ENCODE measurements around the gene HYPK.
"Not testable (repeated sequence)": the region's sequence is repeated elsewhere in the genome, so short reads cannot be mapped to it uniquely, and the experiment has no call there.

Gene HYPK

DNA sequence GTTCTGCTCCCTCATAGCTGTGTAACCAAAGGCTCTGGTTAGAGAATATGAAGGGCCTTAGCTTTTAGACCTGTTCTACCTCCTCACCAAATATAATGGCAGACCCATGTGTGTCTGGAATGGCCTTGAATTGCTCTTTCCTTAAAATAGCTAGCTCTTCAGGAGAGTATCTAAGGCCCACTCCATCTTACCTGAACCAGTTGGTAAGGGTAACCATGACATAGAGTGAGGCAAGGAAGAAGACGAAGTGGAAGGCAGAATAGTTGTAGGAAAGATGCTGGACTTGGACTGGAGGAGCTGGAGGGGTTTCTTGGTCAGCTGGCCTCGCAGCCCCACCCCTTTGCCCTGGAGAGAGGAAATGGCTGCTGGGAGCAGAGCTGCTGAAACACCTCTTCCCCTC lies 5.2 kb upstream of the HYPK start:
- no peak for DNase-seq (ENCODE audit: low spot score)

DNA sequence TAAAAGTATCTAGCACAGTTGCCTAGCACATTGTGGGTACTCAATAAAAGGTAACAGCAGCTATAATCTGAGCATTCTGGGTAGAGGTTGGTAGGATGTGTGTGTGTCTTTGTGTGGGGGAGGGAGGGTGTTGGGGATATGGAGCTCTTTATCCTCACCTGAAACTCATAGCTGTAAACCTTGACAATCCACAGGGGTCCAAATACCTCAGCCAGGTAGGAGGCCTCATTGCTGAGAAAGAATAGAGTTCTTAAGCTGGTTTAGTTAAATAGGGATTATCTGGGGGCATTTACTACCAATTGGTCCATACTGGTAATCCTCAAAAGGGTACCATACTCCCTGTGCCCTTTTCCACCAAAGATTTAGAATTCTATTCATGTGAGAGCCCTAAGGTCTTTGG lies 4.4 kb upstream of the HYPK start:
- DNase-seq (ENCODE audit: low spot score), result no peak

DNA sequence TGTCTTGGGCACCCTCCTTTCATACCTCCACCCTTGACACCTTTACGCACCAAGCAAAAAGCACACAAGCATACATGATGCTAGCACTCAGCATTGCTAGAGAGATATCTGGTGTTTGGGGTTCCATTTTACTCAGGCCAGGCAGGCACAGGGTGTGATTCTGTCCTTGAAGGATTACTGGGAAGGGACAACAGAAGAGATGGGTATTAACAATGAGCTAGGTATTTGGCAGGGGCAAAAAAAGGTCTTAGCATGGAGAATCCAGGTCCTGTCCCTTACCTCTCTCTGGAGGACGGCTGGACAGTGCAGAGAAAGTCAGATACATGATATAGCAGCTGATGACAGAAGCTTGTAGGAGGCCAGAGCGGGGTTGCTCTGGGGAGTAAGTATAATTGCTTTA lies 3.8 kb upstream of the HYPK start:
- DNase-seq (ENCODE audit: low spot score), result no peak

DNA sequence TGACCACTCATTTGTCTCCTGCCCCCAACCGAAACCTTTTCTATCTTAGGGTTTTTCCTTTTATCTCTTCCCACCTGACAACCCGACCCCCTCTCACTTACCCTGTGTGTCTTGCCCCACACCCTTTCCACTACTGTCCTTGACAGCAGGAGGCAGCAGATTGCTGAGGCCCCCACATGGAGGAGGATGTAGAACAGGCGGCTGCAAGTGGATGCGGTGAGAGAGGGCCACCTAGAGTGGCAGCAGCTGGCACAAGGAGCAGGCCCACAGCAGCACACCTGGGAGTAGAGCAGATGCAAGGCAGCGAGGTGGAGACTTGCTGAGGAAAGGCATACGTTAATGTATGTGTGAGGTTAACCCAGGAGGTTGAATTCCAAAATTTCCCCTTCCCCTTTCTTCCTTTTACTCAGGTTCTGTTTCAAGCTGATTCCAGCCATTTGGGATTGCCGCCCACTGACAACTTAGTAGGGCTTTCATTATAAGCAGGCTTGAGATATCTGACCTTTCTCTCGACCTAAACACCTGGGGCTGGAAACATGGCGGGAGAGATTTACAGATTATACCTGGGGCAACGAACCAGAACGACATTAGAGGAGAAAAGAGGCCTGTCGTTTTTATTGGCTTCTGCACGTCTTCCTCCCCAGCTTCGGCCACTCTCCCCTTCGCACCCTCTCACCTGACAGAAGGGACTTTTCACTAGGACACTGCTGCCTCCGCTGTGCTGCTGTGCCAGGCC lies 1.0 kb upstream of the HYPK start:
- no peak for DNase-seq (ENCODE audit: low spot score)

DNA sequence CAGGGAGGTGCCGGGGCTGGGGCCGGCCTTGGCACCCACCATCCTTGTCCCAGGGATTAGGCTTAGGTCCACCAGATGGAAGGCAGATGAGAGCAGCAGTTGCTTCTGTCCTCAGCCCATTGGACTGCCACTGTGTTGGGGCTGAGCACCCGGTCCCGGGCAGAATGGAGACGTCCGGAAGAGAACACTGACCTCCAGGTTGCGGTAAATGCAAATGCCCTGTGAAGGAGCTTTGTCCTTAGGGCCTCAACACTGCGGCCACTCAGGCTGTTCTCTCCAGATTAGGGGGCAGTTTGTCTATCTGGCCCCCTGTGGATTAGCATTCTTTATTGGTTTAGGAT lies 484 bp upstream of the HYPK start, which contains the start of gene SERINC4:
SERINC4 (minus strand) TSS at position 276 of the 341 bp plus-strand sequence; CDS start at position 42, 234 bp downstream.
- DNase-seq (ENCODE audit: low spot score), result no peak

DNA sequence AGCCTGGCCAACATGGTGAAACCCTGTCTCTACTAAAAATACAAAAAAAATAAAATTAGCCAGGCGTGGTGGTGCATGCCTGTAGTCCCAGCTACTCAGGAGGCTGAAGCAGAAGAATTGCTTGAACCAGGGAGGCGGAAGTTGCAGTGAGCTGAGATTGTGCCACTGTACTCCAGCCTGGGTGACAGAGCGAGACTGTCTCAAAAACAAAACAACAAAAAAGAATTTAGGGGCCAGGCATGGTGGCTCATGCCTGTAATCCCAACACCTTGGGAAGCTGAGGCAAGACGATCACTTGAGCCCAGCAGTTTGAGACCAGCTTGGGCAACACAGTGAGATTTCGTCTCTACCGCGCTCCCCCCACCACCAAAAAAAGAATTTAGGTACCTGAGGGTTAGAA lies 2.3 kb downstream of the HYPK start:
- not testable (repeated sequence) for DNase-seq (ENCODE audit: low spot score)

DNA sequence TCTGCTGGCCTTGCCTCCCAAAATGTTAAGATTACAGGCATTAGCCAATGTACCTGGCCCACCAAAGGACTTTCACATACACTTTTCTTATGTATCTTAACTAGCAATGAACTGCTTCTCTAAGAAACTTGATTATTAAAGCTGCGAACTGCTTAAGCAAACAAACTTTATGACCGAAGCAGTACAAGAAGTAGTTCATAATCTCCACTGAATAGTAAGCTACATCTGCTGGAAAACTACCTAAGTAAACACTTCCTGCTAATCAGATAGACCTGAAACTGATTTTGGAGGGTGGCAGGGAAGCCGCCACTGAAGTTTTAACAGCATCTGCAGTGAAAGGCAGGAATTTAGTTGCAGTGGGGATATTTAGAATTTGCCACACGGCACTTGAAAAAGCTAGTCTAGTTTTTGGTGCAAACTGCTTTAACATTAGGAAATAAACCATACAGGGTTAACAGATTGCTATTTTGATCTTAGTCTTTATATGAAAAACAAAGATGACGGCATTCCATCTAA lies 8.1 kb downstream of the HYPK start:
- no peak for DNase-seq (ENCODE audit: low spot score)

DNA sequence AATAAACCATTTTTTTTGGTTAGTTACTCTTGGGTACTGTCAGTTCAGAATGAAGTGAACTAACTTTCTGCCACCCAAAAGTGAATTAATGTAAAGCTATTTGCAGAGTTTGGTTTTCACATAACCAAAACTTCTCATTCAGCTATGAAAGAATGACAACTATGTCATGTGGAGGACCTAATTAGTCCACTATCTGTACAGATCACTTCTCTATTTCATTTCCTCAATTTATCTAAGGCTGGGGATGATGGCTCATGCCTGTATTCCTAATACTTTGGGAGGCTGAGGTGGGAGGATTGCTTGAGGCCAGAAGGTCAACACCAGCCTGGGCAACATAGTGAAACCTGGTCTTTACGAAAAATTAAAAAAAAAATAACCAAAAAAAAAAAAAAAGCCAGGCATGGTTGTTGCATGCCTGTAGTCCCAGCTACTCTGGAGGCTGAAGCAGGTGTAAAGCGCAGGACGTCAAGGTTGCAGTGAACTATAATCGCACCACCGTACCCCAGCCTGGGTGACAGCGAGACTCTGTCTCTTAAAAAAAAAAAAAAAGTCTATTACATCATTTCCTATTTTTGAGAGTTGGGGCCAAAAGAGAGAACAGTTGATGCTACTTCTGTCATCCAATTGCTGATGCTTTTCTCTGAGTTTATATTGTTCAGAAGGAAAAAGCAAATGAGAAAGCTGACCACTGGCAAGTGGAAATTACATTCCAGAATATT lies 8.7 kb downstream of the HYPK start:
- DNase-seq (ENCODE audit: low spot score), result no peak

DNA sequence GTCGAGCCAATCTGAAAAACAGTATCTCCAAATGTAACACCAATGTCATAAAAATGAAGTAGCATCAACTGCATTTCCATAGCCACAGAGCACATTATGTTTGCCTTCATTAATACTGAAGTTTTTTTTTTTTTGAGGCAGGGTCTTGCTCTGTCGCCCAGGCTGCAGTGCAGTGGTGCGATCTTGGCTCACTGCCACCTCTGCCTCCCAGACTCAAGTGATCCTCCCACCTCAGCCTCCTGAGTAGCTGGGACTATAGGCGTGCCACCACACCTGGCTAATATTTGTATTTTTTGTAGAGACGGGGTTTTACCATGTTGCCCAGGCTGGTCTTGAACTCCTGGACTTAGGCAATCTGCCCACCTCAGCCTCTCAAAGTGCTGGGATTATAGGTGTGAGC lies 14.7 kb downstream of the HYPK start:
- DNase-seq (ENCODE audit: low spot score), result not testable (repeated sequence)

DNA sequence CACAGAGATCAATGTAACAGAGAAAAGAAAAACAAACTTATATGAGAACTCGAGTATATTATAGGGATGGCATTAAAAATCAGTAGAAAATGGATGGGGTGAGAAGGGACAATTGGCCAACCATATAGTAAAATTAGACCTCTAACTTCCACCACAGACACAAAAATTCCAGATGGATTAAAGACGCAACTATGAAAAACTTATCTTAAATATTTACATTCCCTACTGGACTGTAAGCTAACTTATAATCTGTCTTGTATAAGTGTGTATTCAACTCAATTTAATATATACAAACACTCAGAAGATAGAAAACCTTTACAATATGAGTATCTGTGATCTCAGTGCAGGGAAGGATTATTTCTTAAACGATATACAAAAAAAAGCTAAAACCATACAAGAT lies 21.1 kb downstream of the HYPK start:
- DNase-seq (ENCODE audit: low spot score), result no peak

DNA sequence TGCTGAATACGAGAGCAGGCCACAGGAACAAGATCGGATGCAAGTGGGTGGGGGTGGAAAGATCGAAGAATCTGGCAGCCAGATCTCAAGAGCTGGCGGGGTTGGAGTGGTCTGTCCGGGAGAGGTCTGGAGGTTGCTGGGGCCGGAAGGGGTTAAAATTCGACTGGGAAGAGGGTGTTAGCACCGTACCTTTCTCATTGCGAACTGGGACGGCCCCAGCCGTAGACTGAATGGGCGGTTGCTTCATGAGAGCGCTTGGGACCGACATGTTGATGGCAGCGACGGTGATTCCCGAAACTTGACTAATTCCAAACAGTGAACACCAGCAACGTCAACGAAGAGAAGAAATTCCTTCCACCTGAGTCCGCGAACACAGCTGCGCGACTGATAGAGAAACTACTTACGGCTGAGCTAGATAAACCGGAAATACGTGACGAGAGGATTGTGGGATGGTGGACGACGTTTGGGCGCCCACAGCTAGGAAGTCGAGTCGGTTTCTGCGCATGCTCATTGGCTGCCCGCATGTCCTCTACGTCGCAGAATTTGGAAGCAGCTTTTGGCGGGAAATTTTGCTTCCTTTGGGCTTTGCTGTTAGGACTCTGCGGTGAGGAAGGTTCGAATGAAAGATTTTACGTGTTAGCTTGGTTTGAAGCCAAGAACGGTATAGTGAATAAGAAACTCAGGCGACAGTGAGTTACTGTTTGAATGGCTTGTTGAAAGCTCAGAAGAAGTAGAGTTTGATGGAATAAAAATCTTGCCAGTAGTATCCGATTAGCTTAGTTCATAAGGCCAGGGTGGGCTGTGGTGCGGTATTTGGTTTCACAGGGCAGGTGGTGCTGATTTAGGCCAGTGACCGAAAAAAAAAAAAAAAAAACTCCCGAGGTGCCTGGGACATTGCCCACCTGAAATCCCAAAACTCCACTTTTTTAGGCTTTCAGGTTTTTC lies 24.2 kb downstream of the HYPK start, which contains the start of gene MFAP1:
MFAP1 (minus strand) TSS at position 389 of the 945 bp plus-strand sequence; CDS start at position 268, 121 bp downstream.
- DNase-seq (ENCODE audit: low spot score), result peak; percentile 98

DNA sequence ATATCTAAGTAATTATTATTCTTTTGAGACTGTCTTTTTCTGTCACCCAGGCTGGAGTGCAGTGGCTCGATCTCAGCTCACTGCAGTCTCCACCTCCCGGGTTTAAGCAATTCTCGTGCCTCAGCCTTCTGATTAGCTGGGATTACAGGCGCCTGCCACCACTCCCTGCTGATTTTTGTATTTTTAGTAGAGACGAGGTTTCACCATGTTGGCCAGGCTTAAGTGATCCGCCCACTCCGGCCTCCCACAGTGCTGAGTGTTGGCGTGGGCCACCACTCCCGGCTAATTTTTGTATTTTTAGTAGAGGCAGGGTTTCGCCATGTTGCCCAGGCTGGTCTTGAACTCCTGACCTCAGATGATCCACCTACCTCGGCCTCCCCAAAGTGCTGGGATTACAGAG lies 24.9 kb downstream of the HYPK start:
- DNase-seq (ENCODE audit: low spot score), result not testable (repeated sequence)

DNA sequence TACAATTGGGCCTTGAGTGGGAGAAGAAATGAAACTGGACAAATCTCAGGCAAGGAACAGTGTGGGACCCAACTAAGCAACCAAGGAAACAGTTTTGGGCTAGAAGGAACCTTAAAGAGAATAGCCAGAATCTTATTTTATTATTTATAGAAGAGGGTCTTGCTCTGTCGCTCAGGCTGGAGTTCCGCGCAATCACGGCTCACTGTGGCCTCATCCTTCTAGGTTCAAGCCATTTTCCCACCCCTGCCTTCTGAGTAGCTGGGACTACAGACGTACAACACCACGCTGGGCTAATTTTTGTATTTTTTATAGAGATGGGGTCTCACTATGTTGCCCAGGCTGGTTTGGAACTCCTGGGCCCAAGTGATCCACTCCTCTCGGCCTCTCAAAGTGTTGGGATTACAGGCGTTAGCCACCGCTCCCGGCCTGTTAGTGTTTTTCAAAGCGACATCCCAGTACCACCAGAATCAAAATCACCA lies 25.7 kb downstream of the HYPK start:
- no peak for DNase-seq (ENCODE audit: low spot score)

DNA sequence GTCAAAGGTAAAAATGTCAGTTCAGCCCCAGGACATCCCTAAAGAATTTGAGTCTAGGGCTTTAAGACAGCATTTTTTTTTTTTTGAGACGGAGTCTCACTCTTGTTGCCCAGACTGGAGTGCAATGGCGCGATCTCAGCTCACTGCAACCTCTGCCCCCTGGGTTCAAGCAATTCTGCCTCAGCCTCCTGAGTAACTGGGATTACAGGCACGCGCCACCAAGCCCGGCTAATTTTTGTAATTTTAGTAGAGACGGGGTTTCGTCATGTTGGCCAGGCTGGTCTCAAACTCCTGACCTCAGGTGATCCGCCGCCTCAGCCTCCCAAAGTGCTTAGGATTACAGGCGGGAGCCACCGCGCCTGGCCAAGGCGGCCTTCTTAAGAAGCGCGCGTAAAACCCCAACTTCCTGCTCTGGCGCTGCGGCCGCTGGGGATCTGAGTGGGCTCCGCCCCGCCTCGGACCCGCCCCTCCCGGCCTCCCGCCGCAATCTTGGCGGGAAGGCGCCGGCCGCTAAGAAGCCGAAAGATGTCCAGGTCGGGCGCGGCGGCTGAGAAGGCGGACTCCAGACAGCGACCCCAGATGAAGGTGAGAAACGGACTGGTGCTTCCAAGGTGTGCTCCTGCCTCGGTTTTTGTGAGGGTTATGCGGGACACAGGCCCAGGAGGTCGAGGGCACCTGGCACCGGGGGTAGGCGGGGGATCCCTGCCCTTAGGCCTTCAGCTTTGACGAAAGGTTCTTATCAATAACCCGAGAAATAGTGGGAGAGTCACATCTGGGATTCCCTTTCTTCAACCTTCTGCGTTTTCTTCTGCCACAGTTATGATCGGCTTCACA lies 26.3 kb downstream of the HYPK start, which contains the start of gene WDR76:
WDR76 (plus strand) TSS at position 495 of the 834 bp plus-strand sequence; CDS start at position 526, 31 bp downstream.
- DNase-seq (ENCODE audit: low spot score), result peak; percentile 92

DNA sequence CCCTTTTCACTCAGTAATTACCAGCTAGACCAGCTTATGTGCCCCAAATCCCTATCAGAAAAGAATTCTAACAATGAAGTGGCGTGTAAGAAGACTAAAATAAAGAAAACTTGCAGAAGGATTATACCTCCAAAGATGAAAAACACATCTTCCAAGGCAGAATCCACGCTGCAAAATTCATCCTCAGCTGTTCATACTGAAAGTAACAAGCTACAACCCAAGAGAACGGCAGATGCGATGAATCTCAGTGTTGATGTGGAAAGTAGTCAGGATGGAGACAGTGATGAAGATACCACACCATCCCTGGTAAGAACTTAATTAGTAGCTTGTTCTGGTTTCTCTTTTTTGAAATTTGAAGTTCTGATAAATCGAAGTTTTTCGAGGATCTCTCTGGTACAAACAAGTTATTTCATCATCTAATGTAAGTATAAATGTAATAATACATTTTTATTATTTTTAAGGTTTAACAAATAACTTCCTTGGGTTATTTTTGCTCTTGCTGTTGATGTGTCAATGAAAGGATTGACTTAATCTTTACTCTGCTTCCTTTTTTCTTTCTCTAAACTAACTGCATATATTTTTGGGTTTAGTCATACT lies 27.8 kb downstream of the HYPK start:
- DNase-seq (ENCODE audit: low spot score), result peak; percentile 29

DNA sequence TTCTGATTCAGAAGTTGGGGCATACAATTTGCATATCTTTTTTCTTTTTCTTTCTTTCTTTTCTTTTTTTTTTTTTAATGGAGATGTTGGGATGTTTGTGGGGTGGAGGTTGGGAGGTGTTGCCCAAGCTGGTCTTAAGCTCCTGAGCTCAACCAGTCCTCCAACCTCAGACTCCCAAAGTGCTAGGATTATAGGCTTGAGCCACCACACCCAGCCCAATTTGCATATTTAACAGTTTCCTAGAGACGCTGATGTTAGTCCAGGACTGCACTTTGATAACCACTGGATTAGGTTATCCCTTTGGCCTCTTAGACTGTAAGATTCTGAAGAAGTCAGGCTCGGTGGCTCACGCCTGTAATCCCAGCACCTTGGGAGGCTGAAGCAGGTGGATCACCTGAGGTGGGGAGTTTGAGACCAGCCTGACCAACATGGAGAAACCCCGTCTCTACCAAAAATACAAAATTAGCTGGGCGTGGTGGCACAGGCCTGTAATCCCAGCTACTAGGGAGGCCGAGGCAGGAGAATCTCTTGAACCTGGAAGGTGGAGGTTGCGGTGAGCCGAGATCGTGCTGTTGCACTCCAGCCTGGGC lies 29.6 kb downstream of the HYPK start:
- DNase-seq (ENCODE audit: low spot score), result not testable (repeated sequence)

DNA sequence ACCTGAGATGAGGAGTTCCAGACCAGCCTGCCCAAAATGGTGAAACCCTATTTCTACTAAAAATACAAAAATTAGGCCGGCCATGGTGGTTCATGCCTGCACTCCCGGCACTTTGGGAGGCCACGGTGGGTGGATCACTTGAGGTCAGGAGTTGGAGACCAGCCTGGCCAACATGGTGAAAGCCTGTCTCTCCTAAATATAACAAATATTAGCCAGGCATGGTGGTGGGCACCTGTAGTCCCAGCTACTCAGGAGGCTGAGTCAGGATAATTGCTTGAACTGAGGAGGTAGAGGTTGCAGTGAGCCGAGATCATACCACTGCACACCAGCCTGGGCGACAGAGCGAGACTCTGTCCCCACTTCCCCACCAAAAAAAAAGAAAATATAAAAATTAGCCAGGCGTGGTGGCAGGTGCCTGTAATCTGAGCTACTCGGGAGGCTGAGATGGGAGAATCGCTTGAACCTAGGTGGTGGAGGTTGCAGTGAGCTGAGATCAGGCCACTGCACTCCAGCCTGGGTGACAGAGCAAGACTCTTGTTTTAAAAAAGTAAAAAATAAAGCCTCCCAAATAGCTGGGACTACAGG lies 30.4 kb downstream of the HYPK start:
- DNase-seq (ENCODE audit: low spot score), result not testable (repeated sequence)

DNA sequence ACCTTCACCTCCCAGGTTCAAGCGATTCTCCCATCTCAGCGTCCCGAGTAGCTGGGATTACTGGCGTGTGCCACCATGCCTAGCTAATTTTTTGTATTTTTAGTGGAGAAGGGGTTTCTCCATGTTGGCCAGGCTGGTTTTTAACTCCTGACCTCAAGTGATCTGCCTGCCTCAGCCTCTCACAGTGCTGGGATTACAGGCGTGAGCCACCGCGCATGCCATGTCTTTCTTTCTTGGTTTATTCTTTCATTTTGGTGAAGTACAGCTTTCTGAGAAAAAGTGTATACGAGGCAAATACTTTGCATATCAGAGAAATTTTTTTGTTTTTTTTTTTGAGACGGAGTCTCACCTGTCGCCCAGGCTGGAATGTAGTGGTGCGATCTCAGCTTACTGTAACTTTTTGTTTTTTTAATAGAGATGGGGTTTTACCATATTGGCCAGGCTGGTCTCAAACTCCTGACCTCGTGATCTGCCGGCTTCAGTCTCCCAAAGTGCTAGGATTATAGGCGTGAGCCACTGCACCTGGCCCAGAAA lies 31.2 kb downstream of the HYPK start:
- not testable (repeated sequence) for DNase-seq (ENCODE audit: low spot score)

DNA sequence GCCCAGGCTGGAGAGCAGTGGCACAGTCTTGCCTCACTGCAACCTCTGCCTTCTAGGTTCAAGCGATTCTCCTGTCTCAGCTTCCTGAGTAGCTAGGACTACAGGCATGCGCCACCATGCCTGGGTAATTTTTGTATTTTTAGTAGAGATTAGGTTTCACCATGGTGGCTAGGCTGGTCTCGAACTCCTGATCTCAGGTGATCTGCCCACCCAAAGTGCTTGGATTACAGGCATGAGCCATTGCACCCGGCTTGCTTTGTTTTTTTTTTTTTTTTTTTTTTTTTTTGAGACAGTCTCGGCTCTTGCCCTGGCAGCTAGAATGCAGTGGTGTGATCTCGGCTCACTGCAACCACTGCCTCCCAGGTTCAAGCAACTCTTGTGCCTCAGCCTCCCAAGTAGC lies 32.1 kb downstream of the HYPK start:
- not testable (repeated sequence) for DNase-seq (ENCODE audit: low spot score)

Data from SK-N-DZ (cell line).